GM18907 (cell line): ENCODE results near the gene KRTAP10-6.
"Not testable (repeated sequence)": the region's sequence is repeated elsewhere in the genome, so short reads cannot be mapped to it uniquely, and the experiment has no call there.

Experiments
- ATAC-seq: cut with Tn5 transposase; IDR thresholded peaks from one replicate; pipeline ENCODE4 v1.9.1; 2021; ENCODE audit warnings: mild to moderate bottlenecking, moderate library complexity; ENCODE audit not compliant: unreplicated experiment

Gene KRTAP10-6

GRCh38 chr21:44564099-44564498 lies 28.2 kb downstream of the KRTAP10-6 start:
- ATAC-seq = no peak

GRCh38 chr21:44558695-44559094 lies 33.6 kb downstream of the KRTAP10-6 start, which contains the start of gene KRTAP10-3:
KRTAP10-3 (minus strand) TSS chr21:44558795; CDS start chr21:44558715, 80 bp downstream.
- ATAC-seq = no peak

GRCh38 chr21:44558329-44558675 lies 34.0 kb downstream of the KRTAP10-6 start:
- ATAC-seq = not testable (repeated sequence)

GRCh38 chr21:44557491-44558328 lies 34.6 kb downstream of the KRTAP10-6 start:
- no peak for ATAC-seq

- ATAC-seq = no peak
Measured at GRCh38 chr21:44556879-44557278, 35.4 kb downstream of the KRTAP10-6 start.

- ATAC-seq = no peak
Measured at GRCh38 chr21:44555200-44555875, 37.0 kb downstream of the KRTAP10-6 start.

- no peak for ATAC-seq
Measured at GRCh38 chr21:44552681-44553080, 39.6 kb downstream of the KRTAP10-6 start.

- ATAC-seq = no peak
Measured at GRCh38 chr21:44552136-44552535, 40.2 kb downstream of the KRTAP10-6 start.

GRCh38 chr21:44551340-44551961 lies 40.9 kb downstream of the KRTAP10-6 start, which contains the start of gene KRTAP10-2:
KRTAP10-2 (minus strand) TSS chr21:44551505; CDS start chr21:44551458, 47 bp downstream.
- no peak for ATAC-seq

GRCh38 chr21:44550807-44551206 lies 41.5 kb downstream of the KRTAP10-6 start:
- ATAC-seq = no peak

GRCh38 chr21:44550285-44550684 lies 42.0 kb downstream of the KRTAP10-6 start:
- ATAC-seq = not testable (repeated sequence)

- no peak for ATAC-seq
Measured at GRCh38 chr21:44549525-44550211, 42.6 kb downstream of the KRTAP10-6 start.

GRCh38 chr21:44548922-44549321 lies 43.4 kb downstream of the KRTAP10-6 start:
- ATAC-seq = no peak

- ATAC-seq = no peak
Measured at GRCh38 chr21:44548381-44548780, 43.9 kb downstream of the KRTAP10-6 start.

GRCh38 chr21:44547656-44548331 lies 44.5 kb downstream of the KRTAP10-6 start:
- ATAC-seq = no peak

- ATAC-seq = no peak
Measured at GRCh38 chr21:44544566-44544965, 47.7 kb downstream of the KRTAP10-6 start.

GRCh38 chr21:44542716-44543115 lies 49.6 kb downstream of the KRTAP10-6 start:
- no peak for ATAC-seq
